Measurements from ENCODE around the gene SLC38A7. TPM values are rescaled to one million over a fixed set of nuclear protein-coding genes. Genes with fewer than 3 reads are reported as not detected.

SLC38A7 gene
- total RNA-seq, 1 donor from 2014 or later: 12.0 TPM

DNA sequence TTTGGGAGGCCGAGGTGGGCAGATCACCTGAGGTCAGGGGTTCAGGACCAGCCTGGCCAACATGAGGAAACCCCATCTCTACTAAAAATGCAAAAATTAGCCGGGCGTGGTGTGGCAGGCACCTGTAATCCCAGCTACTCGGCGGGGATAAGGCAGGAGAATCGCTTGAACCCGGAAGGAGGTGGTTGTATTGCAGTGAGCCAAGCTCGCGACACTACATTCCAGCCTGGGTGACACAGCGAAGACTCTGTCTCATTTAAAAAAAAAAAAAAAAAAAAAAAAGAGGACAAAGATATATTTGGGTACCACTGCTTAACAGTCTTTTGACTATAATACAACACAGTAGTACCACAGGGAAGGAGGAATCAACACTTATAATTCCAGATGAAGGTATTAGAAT, 64.2 kb downstream of the SLC38A7 start:
- no peak overlapping the region for H3K4me3 ChIP-seq (ENCODE audit: low read depth, low read length)
- TF ChIP-seq, protein P1, sequence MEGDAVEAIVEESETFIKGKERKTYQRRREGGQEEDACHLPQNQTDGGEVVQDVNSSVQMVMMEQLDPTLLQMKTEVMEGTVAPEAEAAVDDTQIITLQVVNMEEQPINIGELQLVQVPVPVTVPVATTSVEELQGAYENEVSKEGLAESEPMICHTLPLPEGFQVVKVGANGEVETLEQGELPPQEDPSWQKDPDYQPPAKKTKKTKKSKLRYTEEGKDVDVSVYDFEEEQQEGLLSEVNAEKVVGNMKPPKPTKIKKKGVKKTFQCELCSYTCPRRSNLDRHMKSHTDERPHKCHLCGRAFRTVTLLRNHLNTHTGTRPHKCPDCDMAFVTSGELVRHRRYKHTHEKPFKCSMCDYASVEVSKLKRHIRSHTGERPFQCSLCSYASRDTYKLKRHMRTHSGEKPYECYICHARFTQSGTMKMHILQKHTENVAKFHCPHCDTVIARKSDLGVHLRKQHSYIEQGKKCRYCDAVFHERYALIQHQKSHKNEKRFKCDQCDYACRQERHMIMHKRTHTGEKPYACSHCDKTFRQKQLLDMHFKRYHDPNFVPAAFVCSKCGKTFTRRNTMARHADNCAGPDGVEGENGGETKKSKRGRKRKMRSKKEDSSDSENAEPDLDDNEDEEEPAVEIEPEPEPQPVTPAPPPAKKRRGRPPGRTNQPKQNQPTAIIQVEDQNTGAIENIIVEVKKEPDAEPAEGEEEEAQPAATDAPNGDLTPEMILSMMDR (conservative IDR thresholded peaks at IDR 0.05; ENCODE audit: low read depth, low read length): no peak
- no peak for DNase-seq (ENCODE audit: low read depth)

DNA sequence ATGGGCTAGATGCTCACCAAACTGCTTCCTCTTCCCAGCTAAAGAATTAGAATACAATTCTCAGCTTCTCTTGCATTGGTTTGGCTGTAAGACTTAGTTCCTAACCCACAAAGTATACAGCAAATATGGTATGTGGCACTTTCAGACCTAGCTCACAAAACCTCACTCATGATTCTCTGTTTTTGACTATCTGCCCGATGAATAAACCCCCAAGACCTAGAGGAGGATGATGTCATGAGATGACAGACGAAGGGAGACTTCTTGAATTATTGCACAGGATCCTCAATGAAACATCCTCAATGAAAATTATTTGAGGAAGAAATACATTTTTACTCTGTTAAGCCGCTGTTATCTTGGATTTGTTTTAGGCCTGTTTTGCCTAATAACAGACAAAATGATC, 69.3 kb downstream of the SLC38A7 start:
- TF ChIP-seq, protein P1 (conservative IDR thresholded peaks at IDR 0.05; ENCODE audit: low read depth, low read length): no peak
- no peak for DNase-seq (ENCODE audit: low read depth)
- no peak overlapping the region for H3K4me3 ChIP-seq (ENCODE audit: low read depth, low read length)

Other genes with a start within 250 kb of the SLC38A7 start
- 20.4 and 30.8 TPM in 2 replicates for gene NDRG4, start 184.6 kb downstream of the SLC38A7 start, total RNA-seq
- gene SETD6, start 169.3 kb downstream of the SLC38A7 start, total RNA-seq: 18.3 and 25.0 TPM in 2 replicates
- gene CNOT1, start 54.9 kb downstream of the SLC38A7 start, total RNA-seq: 70.6 and 93.9 TPM in 2 replicates
- gene GOT2, start 49.5 kb upstream of the SLC38A7 start, total RNA-seq: 173 and 228 TPM in 2 replicates

Measured in epithelial cell of proximal tubule (primary cell).